ENCODE measurements around the gene DST.

GRCh38 chr6:56477241-56477640 is 165.4 kb downstream of the DST start:
- TF ChIP-seq EZH2 (IDR thresholded peaks at IDR 0.05; ENCODE audit: borderline replicate concordance, insufficient read depth, low read depth, low read length, poor library complexity, severe bottlenecking), result no peak
- TF ChIP-seq CTCF (IDR thresholded peaks at IDR 0.05), result no peak

Measured in B cell (primary cell).